GM18868 (cell line): ENCODE data around the gene HMG20B.
"Not testable (repeated sequence)": the region's sequence is repeated elsewhere in the genome, so short reads cannot be mapped to it uniquely, and the experiment has no call there.

ENCODE experiments used
- ATAC-seq: cut with Tn5 transposase; IDR thresholded peaks from one replicate; pipeline ENCODE4 v1.9.1; 2021; ENCODE audit warnings: mild to moderate bottlenecking, moderate library complexity; ENCODE audit not compliant: unreplicated experiment

The HMG20B gene

GRCh38 chr19:3578390-3578789 lies 5.6 kb downstream of the HMG20B start:
- no peak for ATAC-seq

GRCh38 chr19:3580156-3580934 lies 7.6 kb downstream of the HMG20B start:
- no peak for ATAC-seq

GRCh38 chr19:3581792-3582191 lies 9.0 kb downstream of the HMG20B start:
- ATAC-seq, result not testable (repeated sequence)

GRCh38 chr19:3584036-3584802 lies 11.5 kb downstream of the HMG20B start:
- ATAC-seq, result not testable (repeated sequence)

GRCh38 chr19:3585301-3586126 lies 12.8 kb downstream of the HMG20B start, which contains the start of gene GIPC3:
Gene GIPC3 (plus strand): TSS chr19:3585478. CDS start chr19:3585598, 120 bp downstream.
- no peak for ATAC-seq

- ATAC-seq, result no peak
Measured at GRCh38 chr19:3586127-3586626, 13.4 kb downstream of the HMG20B start.

GRCh38 chr19:3586707-3587346 lies 14.1 kb downstream of the HMG20B start:
- ATAC-seq, result no peak

GRCh38 chr19:3589439-3589838 lies 16.7 kb downstream of the HMG20B start:
- no peak for ATAC-seq

- no peak for ATAC-seq
Measured at GRCh38 chr19:3589949-3590348, 17.2 kb downstream of the HMG20B start.

- ATAC-seq, result no peak
Measured at GRCh38 chr19:3590991-3591659, 18.4 kb downstream of the HMG20B start.

GRCh38 chr19:3591876-3592613 lies 19.3 kb downstream of the HMG20B start:
- ATAC-seq, result no peak

GRCh38 chr19:3593156-3593555 lies 20.4 kb downstream of the HMG20B start:
- no peak for ATAC-seq

GRCh38 chr19:3595521-3596061 lies 22.8 kb downstream of the HMG20B start:
- ATAC-seq, result no peak

- ATAC-seq, result no peak
Measured at GRCh38 chr19:3599776-3600187, 27.0 kb downstream of the HMG20B start.

- ATAC-seq, result no peak
Measured at GRCh38 chr19:3601021-3601420, 28.3 kb downstream of the HMG20B start.

- no peak for ATAC-seq
Measured at GRCh38 chr19:3603121-3603811, 30.5 kb downstream of the HMG20B start.

GRCh38 chr19:3604227-3604986 lies 31.7 kb downstream of the HMG20B start:
- ATAC-seq, result no peak

- no peak for ATAC-seq
Measured at GRCh38 chr19:3604987-3605343, 32.2 kb downstream of the HMG20B start.
